HG02588 (cell line): Measurements from ENCODE around the gene PTTG1IP.
A peak's percentile ranks its signal among the peaks of the same experiment; 100 is the strongest.

Source experiments
- ATAC-seq: cut with Tn5 transposase; IDR thresholded peaks from one replicate; pipeline ENCODE4 v1.9.1; 2021; ENCODE audit warnings: mild to moderate bottlenecking, moderate library complexity; ENCODE audit not compliant: unreplicated experiment

PTTG1IP gene

GRCh38 chr21:44803651-44804050 lies 69.8 kb downstream of the PTTG1IP start:
- no peak for ATAC-seq

GRCh38 chr21:44802396-44803153 lies 70.9 kb downstream of the PTTG1IP start:
- no peak for ATAC-seq

DNA sequence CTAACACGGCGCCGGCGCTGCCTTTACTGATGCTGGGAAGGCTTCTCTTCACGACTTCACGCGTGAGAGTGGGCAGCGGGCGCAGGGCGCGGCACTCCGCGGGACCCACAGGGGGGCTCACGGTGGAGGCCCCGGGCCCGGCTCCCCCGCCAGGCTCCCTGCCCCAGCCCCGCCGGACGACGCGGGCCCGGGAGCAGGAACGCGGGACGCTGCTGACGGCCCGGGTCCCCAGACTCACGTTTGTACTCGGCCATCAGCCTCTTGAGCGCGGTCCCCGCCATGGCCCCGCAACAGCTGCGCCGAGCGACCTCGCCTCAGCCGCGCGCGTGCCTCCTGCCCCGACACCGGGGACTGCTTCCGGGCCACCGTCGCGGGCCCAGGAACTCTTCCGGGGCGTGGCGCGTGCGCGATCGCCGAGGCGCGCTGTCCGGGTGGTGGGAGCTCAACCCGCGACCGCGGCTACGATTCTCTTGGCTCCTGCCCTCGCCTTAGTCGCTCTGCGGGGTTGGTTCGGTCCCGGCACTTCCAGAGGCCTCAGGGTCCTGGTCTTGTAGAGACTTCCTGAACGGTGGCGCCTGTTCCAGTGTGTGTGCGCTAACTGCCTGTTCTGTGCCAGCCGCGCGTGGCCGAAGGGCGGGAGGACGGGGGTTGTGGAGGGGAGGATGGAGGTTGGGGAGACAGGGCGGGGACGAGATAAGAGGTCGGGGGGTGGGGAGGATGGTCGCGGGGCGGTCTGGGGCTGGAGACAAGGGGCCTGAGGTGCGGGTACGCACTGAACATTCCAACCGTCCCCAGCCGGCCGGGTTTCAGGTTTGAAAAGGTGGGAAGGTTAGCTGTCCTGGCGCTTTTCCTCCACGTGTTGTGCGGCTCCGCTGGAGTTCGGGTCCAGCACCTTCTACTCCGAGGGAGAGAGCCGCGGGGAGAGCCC lies 71.8 kb downstream of the PTTG1IP start, which contains the start of gene UBE2G2:
UBE2G2 (minus strand) TSS at position 353 of the 928 bp plus-strand sequence; CDS start at position 281, 72 bp downstream.
- peak; percentile 85 for ATAC-seq

- peak; percentile 22 for ATAC-seq
Measured at GRCh38 chr21:44800971-44801467, 72.5 kb downstream of the PTTG1IP start.

GRCh38 chr21:44800103-44800502 lies 73.4 kb downstream of the PTTG1IP start:
- no peak for ATAC-seq

DNA sequence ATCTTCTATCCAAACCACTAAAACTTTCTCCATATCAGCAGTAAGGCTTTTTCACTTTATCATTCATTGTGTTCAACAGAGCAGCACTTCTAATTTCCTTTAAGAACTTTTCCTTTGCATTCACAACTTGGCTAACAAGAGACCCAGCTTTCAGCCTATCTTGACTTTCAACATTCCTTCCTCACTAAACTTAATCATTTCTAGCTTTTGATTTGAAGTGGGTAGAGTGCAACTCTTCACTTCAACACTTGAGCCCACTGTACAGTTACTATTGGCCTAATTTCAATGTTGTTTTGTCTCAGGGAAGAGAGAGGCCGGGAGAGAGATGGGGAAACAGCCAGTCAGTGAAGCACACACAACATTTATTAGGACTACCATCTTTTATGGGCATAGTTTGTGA lies 73.8 kb downstream of the PTTG1IP start:
- ATAC-seq = no peak
